GM18519 (cell line): ENCODE data around the gene DAAM1.
A peak's percentile ranks its signal among the peaks of the same experiment; 100 is the strongest.

Source experiments
- ATAC-seq: cut with Tn5 transposase; IDR thresholded peaks from one replicate; pipeline ENCODE4 v1.9.1; 2021; ENCODE audit warnings: mild to moderate bottlenecking, moderate library complexity; ENCODE audit not compliant: unreplicated experiment, low FRiP score

Gene DAAM1

DNA sequence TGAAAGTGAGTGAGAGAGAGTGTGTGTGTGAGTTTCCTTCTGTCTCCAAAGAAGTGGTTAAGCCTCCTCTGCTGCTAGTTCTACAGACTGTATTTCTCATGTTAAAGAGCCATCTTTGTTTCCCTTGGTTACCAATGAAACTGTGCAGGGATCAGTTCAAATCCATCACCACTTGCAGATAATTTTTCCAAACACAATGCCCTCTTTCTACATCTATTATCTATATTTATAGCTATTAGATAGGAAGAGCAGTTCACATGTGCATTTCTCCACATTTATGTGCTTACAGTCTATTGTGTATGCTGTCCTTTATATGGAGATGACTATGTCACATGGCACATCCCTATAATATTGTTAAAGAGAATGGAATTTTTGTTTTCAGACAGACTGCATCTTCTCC lies 2.2 kb upstream of the DAAM1 start:
- ATAC-seq = no peak

DNA sequence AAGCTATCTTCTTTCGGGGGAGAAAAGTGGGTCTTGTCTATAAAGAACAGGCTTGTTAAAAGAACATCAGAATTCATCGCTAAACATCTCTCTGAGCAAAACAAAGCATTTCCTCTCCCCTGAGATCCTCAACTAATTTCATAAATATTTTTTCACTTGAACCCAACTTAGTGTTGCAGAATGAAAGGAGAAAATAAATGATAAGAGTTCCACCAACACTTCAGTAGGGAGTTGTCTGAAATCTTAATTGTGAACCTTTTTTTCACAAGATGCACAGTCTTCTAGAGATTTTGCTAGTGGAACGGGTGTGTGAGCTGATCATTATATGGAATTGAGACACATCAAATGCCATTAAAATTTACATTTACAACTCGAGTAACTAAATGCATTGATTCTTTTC lies 1.3 kb upstream of the DAAM1 start:
- ATAC-seq = no peak

DNA sequence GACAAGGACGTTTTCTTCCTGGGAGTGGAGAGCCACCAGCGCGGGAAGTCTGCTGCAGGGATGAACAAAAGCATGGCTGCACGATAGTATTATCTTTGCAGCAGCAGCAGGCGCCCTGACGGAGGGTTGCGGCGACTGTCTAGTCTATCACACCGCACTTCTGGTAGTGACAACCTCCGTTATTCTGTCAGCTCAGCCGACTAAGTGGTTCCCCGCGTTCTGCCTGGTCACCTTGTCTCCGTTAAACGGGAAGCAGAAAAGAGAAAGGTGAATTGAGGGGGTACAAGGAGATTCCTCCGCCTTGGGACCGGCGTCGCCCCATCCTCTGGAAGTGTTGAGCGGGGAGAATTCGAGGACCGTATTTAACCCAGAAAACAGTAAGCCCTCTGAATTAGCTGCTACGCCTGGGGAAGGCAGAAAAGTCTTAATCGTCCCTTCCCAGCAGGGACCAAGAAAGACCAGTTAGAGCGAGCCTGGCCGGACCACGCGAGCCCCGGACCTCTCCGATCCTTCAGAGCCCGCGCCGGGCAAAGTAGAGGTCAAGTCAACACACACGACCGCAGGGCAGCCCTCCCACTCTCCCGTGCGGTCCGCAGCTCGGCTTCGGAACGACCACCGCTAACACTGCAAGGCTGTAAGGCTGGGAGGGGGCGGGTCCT lies 536 bp upstream of the DAAM1 start:
- no peak for ATAC-seq

DNA sequence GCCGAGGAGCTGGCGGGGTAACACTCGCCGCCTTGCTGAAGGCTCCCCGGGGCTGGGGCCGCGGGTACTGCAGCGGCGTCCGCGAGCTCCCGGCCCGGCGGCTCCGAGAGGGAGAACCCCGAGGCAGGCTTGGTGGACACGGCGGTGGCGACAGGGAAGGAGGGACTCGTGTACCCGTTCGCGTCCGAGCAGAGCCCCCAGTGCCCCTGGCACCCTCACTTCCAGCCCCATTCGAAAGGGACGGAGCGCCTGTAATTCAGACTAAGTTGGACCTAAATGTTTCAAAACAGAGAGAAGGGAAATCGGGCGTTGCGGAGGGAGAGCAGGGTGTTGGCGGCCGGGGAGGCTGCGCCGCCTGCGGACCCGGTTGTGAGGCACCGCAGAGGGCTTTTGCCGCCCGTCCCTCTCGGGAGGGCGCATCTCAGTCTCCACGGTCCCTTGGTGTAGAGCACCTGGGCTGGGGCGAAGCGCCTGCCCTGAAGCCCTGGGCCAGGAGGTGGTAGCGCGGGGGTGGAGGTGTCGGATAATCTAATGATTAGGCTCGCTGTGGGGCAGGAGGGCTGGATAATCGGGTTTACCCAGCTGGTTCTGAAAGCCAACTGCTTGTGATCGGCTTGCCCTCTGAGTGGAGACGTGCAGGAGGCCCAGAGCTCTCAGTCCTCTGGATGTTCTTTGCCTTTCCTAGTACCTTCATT lies 771 bp downstream of the DAAM1 start:
- ATAC-seq = peak; percentile 5

DNA sequence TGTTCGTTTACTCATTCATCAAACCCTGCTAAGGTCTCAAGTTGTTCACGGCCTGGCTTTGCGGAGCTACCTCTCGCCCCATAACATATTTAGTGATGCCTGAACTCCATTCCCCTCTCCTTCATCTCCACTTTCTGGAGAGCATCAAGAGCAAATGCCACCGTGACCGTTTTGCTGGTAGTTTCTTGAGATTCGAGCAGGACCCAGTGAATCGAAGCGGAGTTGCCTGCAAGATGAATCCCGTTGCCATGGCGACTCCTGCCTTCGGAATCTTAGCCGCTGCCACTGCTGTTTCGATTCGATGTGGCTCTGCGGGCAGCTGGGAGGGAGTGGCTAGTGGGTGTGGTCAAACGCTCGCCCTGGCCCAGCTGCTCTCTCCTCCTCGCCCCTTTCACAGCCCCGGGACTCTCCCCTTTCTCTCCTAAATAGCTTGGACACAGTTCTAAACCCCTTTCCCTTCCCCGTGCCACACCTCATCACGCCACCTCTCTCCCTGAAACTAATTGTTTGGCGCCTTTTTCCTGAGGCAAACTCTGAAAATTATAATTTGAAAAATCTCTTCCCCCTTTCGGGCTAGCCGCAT lies 1.4 kb downstream of the DAAM1 start:
- peak; percentile 30 for ATAC-seq

DNA sequence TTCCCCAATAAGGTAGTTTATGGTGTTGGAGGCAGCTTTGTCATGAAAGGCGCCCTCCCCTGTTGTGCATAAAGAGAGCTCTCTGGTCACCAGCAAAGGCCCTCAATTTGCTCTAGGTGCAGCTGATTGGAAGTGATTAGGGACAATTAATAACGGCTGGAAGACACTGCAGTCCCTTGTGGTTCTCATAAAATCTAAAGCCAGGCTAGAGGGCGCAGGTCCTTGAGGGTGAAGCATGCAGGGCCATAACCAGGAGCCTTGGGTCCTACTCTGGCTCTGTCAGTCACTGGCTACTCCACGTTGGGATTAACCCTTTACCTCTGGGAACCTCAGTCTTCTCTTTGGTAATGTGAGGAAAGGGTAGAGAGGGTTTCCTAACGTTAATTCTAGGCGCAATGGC lies 1.9 kb downstream of the DAAM1 start:
- ATAC-seq = no peak

DNA sequence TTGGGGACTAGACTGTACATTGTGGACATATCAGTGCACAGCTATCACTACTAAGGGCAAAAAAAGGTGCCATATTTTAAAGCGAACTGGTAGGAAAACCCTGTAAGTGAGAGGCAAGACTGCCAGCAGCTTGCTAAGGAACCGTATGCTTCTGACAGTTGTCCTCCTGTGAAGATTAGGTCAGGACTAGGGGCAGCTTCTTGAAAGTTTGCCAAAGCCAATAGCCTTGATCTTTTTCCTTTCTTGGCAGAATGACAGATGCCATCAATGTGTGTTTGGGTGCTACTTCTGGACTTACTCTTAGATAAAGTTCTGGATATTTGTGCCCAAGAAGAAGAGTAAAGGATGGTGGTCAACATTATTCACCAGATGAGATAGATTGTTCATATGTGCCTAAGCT lies 7.4 kb downstream of the DAAM1 start:
- no peak for ATAC-seq

DNA sequence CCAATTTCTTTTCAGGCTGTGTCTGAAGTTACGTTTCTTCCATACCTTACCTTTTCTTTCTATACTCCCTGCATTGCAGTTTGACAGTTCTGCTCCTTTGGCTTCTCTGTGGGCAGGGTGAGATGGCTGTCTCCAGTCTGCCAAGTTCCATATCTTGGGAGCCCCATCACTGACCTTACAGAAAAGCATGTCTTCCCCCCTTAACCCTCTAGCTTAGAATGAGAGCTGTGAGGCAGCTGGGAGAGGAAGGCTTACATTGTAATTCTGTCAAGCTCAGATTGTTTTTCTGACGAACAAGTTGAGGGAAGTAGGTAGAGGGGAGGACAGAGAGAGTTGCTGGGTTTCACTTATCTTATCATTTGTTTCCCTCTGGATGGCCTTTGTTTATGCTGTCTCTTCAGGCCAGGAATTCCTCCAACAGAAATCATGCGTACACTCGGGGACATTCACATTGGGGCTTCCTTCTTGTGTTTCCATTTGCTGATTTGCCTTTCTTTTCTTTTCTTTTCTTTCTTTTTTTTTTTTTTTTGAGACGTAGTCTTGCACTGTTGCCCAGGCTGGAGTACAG lies 9.3 kb downstream of the DAAM1 start:
- ATAC-seq = no peak

DNA sequence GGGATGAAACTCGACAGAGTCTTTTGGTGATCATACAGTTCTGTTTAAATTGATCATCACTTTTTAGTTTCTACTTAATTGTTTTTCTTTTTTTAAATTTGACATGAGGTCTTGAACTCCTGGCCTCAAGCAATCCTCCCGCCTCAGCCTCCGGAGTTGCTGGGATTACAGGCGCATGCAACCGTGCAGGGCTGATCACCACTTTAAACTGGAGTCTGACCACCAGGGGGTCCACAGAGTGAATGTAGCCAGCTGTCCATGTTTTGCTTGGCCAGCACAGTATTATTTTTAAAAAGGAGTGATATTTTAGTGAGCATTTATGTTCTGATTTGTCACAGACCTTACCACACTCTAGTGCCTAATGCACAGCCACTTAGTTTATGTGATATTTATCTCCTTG lies 10.7 kb downstream of the DAAM1 start:
- no peak for ATAC-seq

DNA sequence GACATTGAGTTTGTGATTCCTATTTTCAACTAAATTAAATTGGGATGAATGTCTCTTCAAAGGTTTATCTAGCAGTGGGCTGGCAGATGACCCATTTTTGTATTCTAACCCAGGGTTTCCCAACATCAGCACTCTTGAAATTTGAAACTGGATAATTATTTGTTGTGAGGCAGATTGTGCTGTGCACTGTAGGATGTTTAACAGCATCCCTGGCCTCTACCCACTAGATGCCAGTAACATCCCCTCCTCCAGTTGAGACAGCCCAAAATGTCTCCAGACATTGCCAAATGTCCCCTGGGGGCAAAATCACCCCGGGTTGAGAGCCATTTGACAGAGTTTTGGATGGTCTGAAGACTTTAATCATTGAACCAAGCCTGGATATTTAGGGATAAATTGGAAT lies 11.1 kb downstream of the DAAM1 start:
- no peak for ATAC-seq

DNA sequence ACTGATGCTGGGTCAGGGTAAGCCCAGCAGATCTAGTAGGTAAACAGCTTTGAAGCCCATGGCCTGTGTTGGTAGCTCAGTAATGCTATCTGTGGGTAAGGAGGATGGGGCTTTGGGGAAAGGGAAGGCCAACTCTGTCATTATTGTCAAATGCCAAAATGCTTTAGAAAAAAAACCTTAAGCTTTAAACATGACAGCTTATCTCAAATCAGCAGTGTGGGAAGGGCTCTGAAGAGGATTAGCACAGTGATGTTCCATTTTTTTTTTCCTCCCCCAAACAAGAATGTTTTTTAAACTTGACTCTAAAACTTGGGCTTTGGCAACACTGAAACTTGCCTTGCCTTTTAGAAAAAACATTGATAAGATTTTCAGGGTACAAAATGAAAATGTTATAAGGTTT lies 11.7 kb downstream of the DAAM1 start:
- ATAC-seq = no peak

DNA sequence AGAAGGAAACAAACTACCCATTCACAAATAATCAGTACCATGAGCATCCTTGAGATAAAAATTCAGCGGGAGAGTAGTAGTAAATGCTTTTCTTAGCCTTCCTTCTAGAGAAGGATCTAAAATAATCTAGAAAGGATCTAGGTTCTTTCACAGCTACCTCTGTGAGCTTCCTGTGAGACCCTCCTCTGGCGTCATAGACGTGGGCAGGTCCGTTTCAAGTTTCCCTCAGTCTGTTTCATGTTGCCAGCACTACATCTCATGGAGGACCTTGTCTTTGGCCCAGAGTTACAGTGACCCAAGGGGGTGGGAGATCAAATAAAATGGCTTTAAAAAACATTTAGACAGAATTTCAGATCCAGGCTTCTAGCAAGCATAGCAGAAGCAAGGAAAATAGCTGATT lies 13.6 kb downstream of the DAAM1 start:
- ATAC-seq = no peak

DNA sequence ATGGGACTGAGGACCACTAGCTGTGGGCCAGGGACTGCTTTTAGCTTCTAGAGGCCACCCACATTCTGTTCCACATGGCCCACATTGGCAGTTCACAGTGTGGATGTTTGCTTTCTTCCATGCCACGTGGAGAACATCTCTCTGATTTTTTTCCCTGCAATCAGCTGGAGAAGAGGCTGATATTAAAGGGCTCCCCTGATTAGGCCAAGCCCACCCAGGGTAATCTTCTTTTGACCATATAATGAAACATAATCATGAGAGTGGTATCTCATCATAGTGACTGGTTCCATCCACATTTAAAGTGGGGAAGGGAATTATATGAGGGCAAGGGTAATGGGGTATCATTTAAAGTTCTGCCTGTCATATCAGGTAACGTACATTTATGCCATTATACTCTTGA lies 15.8 kb downstream of the DAAM1 start:
- no peak for ATAC-seq

DNA sequence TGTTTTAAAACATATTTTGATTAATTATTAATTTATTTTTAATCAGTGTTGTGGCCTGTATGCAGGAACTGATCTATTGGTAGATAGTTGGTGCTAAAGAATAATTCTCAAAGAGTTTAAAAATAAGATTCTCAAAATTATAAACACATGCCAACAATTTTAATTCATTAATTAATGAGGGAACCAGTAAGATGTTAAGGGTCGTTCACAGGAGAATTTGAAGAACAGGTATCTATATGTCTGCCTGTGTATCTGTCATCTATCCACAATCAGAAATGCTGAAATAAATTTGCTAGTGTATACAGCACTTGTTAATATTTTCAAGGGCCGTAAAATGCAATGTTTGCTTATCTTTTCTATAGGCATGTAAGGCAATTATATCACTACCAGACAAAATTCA lies 18.4 kb downstream of the DAAM1 start:
- ATAC-seq = no peak

DNA sequence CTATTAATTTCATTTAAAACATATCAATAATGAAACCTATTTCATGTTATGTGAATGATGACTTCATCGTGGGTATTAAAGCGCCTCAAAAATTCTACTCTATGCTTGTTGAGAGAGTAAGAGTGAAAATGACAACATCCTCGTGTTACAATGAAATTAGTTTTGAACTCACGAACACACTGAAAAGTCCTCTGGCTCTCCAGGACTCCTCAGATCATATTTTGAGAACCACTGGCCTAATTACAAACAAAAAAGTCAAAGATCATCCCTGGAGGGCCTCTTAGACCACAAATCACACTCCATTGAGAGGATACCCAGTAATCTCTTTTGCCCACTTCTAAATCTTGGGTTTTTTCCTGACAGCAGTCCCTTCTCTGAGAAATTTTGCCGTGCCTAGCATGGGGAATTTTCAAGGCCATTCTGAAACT lies 19.1 kb downstream of the DAAM1 start:
- ATAC-seq = no peak

DNA sequence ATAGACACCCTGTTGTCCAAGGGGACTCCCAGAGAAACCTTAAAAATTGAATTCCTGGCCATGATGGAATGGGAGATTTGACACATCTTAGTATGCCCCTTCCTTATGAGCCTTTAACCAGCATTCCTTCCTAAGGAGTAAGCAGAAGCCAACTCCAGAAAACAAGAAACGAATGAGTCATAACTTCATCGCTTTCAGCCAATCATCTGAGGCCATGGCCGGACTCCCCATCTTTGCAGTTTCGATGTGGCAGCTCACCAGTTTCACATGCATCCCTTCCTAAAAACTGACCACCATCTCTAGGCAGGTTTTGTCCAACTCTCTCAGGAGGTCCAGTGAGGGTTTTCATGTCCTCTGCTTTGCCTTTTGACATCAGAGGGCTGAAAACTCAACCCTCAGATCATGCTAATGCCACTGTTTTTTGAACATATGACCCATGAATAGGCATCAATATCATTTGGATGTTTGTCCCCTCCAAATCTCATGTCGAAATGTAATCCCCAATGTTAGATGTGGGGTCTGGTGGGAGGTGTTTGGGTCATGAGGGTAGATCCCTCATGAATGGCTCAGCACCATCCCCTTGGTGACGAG lies 19.9 kb downstream of the DAAM1 start:
- no peak for ATAC-seq

DNA sequence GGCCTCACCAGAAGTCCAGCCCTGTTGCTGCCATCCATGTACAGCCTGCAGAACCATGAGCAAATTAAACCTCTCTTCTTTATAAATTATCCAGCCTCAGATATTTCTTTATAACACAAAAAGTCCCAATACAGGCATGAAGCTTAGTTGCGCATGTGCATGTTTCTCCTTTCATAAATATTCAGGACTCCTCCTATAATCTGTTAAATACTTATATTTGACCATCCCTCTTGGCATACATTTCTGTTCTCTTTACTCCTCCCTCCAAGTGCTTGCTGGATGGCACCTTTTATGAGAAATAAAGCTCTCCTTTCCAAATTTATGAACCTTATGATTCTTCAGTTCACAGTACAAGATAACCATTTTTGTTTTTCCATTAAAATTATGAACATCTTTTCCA lies 20.5 kb downstream of the DAAM1 start:
- no peak for ATAC-seq

DNA sequence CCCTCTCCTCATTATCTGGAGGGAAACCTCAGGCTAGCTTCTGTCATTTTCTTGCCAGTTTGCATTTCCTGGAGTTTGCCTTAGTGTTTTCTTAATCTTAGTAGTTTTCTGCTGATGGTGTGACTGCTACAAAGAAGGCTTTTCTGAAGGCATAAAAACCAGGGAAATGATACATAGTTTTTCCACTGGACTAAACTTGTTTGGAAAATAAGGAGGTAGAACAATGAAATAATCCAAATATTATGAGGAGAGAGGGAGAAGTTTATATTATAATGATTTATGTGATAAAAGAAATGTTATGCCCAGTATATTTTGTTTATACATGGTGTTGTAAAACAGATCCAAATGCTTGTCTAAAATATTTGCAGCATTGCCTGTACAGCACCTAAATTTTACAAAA lies 22.2 kb downstream of the DAAM1 start:
- no peak for ATAC-seq

DNA sequence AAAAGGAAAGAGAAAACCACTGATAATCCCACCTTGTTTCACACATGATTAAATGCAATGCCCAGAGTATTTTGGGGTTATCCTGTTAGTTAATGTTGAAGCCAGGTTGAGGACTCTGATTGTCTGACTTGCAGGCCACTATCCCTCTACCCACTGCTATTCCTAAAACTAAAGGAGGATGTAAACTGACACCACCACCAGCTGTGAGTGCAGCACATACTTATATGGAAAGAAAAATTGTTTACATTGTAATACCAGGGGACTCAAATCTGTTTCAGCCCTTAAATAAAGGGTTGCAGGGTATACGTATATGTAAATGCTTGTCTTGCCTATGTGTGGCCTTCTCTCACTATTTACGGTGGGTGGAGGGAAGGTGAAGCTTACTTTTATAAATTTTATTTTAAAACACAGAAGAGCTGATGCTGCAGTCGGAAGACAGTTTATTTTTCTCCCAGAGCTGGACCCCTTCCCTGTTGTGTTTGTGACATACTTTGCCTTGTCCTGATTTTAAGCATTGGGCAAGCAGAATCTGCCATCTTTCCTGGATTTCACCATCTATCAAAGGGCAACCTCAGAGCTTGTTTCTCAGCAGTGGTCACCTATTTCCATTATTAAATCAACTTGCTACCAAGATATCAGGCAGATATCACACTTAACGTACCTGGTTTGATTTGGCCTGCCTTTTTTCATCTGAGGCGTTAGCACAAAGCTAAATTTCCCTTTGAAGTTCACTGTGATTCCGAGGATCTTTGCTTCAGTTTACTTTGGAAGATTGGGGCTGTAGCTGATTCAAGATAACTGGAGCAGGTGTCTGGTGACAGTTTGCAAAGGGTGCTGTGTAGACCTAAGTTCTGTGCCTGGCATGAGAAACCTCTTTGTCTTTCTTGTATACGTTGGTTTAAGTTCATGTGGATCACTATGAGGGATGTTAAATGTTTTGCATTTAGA lies 25.2 kb downstream of the DAAM1 start:
- no peak for ATAC-seq

DNA sequence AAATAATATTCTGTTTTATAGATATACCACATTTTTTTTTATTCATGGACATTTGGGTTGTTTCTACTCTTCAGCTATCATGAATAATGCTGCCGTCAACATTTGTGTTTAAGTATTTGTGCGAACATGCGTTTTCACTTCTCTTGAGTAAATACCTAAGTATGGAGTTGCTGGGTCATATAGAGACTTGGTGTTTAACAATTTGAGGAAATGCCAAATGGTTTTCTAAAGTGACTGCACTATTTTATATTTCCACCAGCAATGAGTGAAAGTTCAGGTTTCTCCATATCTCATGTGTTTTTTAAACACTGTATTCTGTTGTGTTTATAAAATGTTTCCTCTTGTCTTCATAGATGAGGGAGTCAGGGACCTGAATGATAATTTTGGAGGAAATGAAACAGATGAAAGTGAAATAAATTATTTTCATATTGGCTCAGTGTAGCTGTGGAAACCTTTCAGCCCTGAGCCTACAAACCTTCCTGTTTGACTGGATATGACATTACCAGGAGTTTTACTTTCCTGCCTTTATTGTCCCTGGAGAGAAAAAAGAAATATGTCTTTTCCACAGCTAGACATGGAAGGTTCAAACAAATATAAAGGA lies 26.3 kb downstream of the DAAM1 start:
- ATAC-seq = peak; percentile 46
